Measurements from ENCODE around the gene ARMH4. TPM values are rescaled to one million over a fixed set of nuclear protein-coding genes. Genes with fewer than 3 reads are reported as not detected.

Gene ARMH4
- total RNA-seq, 1 experiment from 2014 or later, result 42.6 TPM

DNA sequence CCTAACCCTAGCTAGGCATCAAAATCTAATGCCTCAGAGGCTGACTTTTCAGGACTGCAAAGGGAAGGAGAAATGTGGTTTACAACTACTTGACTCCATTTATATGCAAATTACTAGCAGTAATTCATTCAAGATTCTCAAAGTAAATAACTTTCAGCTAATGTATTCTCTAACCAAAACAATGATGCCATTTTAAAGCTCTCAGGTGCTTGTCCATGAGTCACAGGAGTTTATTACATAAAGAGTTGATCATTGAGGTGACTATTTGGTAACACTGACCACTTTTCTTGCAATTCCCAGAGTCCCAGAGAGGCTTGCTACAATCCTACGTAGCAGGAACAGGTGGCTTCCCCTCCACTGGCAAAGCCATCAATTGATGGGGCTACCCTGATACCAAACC is 177.1 kb downstream of the ARMH4 start:
- Histone ChIP-seq H3K14ac (ENCODE audit: insufficient read depth, low read length) (no peak overlapping the region), H3K18ac (ENCODE audit: insufficient read length, low read depth, low read length) (no peak overlapping the region), H3T11ph (ENCODE audit: low read length) (no peak overlapping the region), H3K4me1 (ENCODE audit: insufficient read depth, low read length) (no peaks in the 10 kb centered on the region), H3K9me3 (ENCODE audit: control insufficient read depth, low read depth, low read length) (no peaks in the 10 kb centered on the region), H2BK15ac (ENCODE audit: low read depth, low read length) (no peak overlapping the region), H3K4me2 (ENCODE audit: insufficient read depth, insufficient read length, low read length) (no peak overlapping the region), H2AK5ac (ENCODE audit: insufficient read length, low read length) (no peak overlapping the region), H2BK120ac (ENCODE audit: low read depth, low read length, poor library complexity, severe bottlenecking) (no peak overlapping the region), H4K5ac (ENCODE audit: insufficient read length, low read depth, low read length) (no peak overlapping the region), H2BK5ac (ENCODE audit: insufficient read length, low read length) (no peak overlapping the region), H4K8ac (replicated peaks; ENCODE audit: insufficient read length, low read depth, low read length) (no peak overlapping the region), H3K23ac (ENCODE audit: insufficient read length, low read depth, low read length) (no peak overlapping the region), H2AFZ (ENCODE audit: low read length) (no peak overlapping the region), H2BK20ac (ENCODE audit: low read depth, low read length, poor library complexity, severe bottlenecking) (no peak overlapping the region), H3K4ac (ENCODE audit: low read depth, low read length) (no peak overlapping the region), H2BK12ac (ENCODE audit: insufficient read length, low read depth, low read length) (no peak overlapping the region), H3K27me3 (ENCODE audit: insufficient read depth, low read length) (no peaks in the 10 kb centered on the region), H3K79me2 (ENCODE audit: insufficient read depth, low read length) (no peaks in the 10 kb centered on the region), H3K56ac (ENCODE audit: insufficient read length, low read depth, low read length) (no peak overlapping the region), H3K27ac (ENCODE audit: insufficient read length, low read depth, low read length) (no peak overlapping the region), H4K91ac (ENCODE audit: insufficient read length, low read depth, low read length) (no peak overlapping the region), H3K79me1 (ENCODE audit: insufficient read depth, low read depth, low read length, poor library complexity, severe bottlenecking) (no peaks in the 10 kb centered on the region), H3K9ac (ENCODE audit: extremely low read depth, insufficient read length, low read length) (no peak overlapping the region), H3K23me2 (ENCODE audit: insufficient read length, low read depth, low read length, poor library complexity, severe bottlenecking) (no peaks in the 10 kb centered on the region), H4K20me1 (ENCODE audit: control insufficient read depth, insufficient read depth, insufficient read length) (no peaks in the 10 kb centered on the region)
- H3K4me1 Mint-ChIP-seq, result peaks cover 11 to 12% of the 10 kb centered on the region in 2 experiments
- no peaks in the 10 kb centered on the region for H3K27me3 Mint-ChIP-seq (ENCODE audit: low read depth)
- no peak for TF ChIP-seq CTCF (conservative IDR thresholded peaks at IDR 0.05)
- no CpG with 5 or more reads among the region's 1 CpG for WGBS (ENCODE audit: extremely low coverage, insufficient read length, low lambda C conversion rate)
- no peak overlapping the region for H3K27ac Mint-ChIP-seq
- DNase-seq, result no peak
- H3K4me3 Mint-ChIP-seq, result no peak overlapping the region
- no peaks in the 10 kb centered on the region for H3K9me3 Mint-ChIP-seq
- no peaks in the 10 kb centered on the region; a peak in 1 of 7 replicates for H3K36me3 Mint-ChIP-seq (ENCODE audit: insufficient read depth in 1 of 3, low read depth in 3 of 3)

Measured in H9 (cell line).